Measurements from ENCODE around the gene STX16.

STX16 gene

GRCh38 chr20:58698741-58699622, 47.9 kb downstream of the STX16 start:
- no peak for DNase-seq

- no peak for DNase-seq
Measured at GRCh38 chr20:58699623-58700107, 48.6 kb downstream of the STX16 start.

GRCh38 chr20:58700121-58700821, 49.2 kb downstream of the STX16 start:
- DNase-seq: no peak

GRCh38 chr20:58700823-58701222, 49.7 kb downstream of the STX16 start:
- DNase-seq: no peak

GRCh38 chr20:58701431-58702160, 50.5 kb downstream of the STX16 start:
- no peak for DNase-seq

- DNase-seq: no peak
Measured at GRCh38 chr20:58702161-58702510, 51.1 kb downstream of the STX16 start.

- DNase-seq: no peak
Measured at GRCh38 chr20:58702859-58703648, 52.0 kb downstream of the STX16 start.

GRCh38 chr20:58703765-58704371, 52.8 kb downstream of the STX16 start:
- DNase-seq: no peak

- no peak for DNase-seq
Measured at GRCh38 chr20:58705208-58705926, 54.3 kb downstream of the STX16 start.

- DNase-seq: no peak
Measured at GRCh38 chr20:58706150-58706892, 55.2 kb downstream of the STX16 start.

- no peak for DNase-seq
Measured at GRCh38 chr20:58706975-58707681, 56.0 kb downstream of the STX16 start.

GRCh38 chr20:58707770-58708169, 56.7 kb downstream of the STX16 start:
- no peak for DNase-seq

GRCh38 chr20:58708246-58708931, 57.3 kb downstream of the STX16 start:
- no peak for DNase-seq

GRCh38 chr20:58709013-58709702, 58.1 kb downstream of the STX16 start:
- DNase-seq: no peak

GRCh38 chr20:58709703-58710039, 58.6 kb downstream of the STX16 start:
- DNase-seq: no peak

- DNase-seq: no peak
Measured at GRCh38 chr20:58710481-58711265, 59.6 kb downstream of the STX16 start.

- DNase-seq: no peak
Measured at GRCh38 chr20:58711266-58712051, 60.4 kb downstream of the STX16 start.
